ENCODE data around the gene KCNC4. TPM values are rescaled to one million over a fixed set of nuclear protein-coding genes. Genes with fewer than 3 reads are reported as not detected.

Gene KCNC4
- total and polyA plus RNA-seq, 9 donors = 3.2 to 18.0 (median 11.7) TPM

DNA sequence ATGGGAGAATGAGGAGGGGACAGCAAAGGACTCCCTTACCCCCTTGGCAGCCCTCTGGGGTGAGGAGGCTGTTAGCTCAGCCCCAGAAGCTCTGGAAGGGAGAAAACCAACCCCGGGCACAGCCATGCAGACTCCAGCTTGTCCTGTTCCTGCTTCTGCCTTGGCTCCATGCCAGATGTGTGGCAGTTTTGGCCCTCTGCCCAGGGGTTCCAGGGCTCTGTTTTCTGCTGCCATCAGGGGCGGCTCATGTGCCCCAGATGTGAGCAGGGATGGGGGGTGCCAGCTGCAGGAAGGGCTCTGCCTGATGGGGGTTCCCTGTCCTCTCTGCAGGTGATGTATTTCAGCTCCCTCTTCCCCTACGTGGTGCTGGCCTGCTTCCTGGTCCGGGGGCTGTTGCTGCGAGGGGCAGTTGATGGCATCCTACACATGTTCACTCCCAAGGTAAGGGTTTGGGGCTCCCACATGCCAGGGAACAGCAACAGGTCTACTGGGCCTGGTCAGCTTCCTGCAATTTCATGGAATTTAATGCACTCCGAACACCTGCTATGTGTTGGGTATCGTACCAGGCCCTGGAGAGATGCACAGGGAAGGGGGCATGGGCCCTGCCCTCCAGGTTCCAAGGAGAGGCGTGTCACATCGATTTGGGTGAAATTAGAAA lies 33.7 kb upstream of the KCNC4 start:
- H3K4me3 ChIP-seq = no peak overlapping the region
- DNase-seq = no peak
- H3K36me3 ChIP-seq = no peaks in the 10 kb centered on the region
- H3K9me3 ChIP-seq = no peaks in the 10 kb centered on the region
- WGBS, 3 donors = 46 to 47% (median 47%) methylated on average over 9 of the region's 9 CpGs
- no peaks in the 10 kb centered on the region for H3K4me1 ChIP-seq (ENCODE audit: insufficient read depth)
- intact Hi-C loops (cut with DNase I) = no loop called here
- no peak overlapping the region for H3K27ac ChIP-seq
- no peaks in the 10 kb centered on the region for H3K27me3 ChIP-seq
- TF ChIP-seq, protein P1, sequence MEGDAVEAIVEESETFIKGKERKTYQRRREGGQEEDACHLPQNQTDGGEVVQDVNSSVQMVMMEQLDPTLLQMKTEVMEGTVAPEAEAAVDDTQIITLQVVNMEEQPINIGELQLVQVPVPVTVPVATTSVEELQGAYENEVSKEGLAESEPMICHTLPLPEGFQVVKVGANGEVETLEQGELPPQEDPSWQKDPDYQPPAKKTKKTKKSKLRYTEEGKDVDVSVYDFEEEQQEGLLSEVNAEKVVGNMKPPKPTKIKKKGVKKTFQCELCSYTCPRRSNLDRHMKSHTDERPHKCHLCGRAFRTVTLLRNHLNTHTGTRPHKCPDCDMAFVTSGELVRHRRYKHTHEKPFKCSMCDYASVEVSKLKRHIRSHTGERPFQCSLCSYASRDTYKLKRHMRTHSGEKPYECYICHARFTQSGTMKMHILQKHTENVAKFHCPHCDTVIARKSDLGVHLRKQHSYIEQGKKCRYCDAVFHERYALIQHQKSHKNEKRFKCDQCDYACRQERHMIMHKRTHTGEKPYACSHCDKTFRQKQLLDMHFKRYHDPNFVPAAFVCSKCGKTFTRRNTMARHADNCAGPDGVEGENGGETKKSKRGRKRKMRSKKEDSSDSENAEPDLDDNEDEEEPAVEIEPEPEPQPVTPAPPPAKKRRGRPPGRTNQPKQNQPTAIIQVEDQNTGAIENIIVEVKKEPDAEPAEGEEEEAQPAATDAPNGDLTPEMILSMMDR (IDR thresholded peaks at IDR 0.05) = no peak
- TF ChIP-seq POLR2A (IDR thresholded peaks at IDR 0.05) (no peak), EP300 (IDR thresholded peaks at IDR 0.05) (no peak)

DNA sequence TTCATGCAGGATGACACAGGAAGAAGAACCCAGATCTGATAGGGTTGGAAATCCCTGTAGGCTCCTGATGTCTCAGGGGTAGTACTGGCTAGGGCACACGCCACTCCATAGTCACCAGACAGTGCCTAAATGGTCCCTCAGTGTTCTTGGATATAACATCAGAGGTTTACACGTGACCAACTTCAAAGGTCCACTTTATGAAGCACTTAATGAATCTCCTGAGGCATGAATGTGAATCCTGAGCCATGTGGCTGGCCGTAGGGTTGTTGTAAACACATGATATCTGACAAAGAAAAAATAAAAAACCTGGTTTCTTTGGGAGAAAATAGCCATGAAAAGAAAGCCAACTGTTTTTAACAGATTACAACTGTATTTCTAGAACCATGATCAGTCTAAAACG lies 32.3 kb upstream of the KCNC4 start:
- intact Hi-C loops (cut with DNase I) = no loop called here
- TF ChIP-seq POLR2A (IDR thresholded peaks at IDR 0.05) (no peak), EP300 (IDR thresholded peaks at IDR 0.05) (no peak)
- TF ChIP-seq, protein P1 (IDR thresholded peaks at IDR 0.05) = no peak
- H3K9me3 ChIP-seq = no peaks in the 10 kb centered on the region
- H3K4me1 ChIP-seq (ENCODE audit: insufficient read depth) = no peaks in the 10 kb centered on the region
- no peaks in the 10 kb centered on the region for H3K36me3 ChIP-seq
- DNase-seq = no peak
- 46 to 54% (median 47%) methylated on average over 4 of the region's 4 CpGs for WGBS, 3 donors
- H3K27me3 ChIP-seq = no peaks in the 10 kb centered on the region
- H3K27ac ChIP-seq = no peak overlapping the region
- H3K4me3 ChIP-seq = no peak overlapping the region

DNA sequence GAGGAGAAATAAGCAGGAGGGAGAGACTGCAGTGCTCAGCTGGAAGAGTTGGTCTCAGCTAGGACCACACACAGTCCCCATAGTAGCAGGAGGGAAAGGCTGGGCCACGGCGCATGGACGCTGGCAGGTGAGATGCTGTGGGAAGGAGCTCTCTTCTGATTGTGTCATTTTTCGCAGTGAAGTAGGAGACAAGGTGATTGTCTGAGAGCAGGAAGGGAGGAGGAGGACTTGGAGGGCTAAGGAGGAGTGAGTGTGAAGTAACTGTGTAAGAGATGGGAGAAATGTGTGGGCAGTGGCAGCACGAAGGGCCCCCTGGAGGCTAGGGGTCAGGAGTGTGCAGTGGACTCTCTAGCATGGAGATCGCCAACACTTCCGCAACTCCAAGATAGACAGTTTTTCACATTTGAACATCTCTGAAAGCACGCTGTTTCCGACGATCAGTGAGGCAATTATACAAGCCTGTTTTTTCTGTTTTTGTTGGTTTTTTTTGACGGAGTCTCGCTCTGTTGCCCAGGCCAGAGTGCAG lies 26.4 kb upstream of the KCNC4 start:
- Histone ChIP-seq H3K27me3 (no peaks in the 10 kb centered on the region), H3K4me3 (no peak overlapping the region), H3K27ac (no peak overlapping the region), H3K9me3 (no peaks in the 10 kb centered on the region), H3K36me3 (no peaks in the 10 kb centered on the region), H3K4me1 (ENCODE audit: insufficient read depth) (no peaks in the 10 kb centered on the region)
- DNase-seq = no peak
- TF ChIP-seq POLR2A (IDR thresholded peaks at IDR 0.05) = no peak
- TF ChIP-seq EP300 (IDR thresholded peaks at IDR 0.05) = no peak
- TF ChIP-seq, protein P1 (IDR thresholded peaks at IDR 0.05) = no peak
- WGBS, 3 donors = 64 to 75% (median 66%) methylated on average over 12 of the region's 12 CpGs
- intact Hi-C loops (cut with DNase I) = no loop called here

DNA sequence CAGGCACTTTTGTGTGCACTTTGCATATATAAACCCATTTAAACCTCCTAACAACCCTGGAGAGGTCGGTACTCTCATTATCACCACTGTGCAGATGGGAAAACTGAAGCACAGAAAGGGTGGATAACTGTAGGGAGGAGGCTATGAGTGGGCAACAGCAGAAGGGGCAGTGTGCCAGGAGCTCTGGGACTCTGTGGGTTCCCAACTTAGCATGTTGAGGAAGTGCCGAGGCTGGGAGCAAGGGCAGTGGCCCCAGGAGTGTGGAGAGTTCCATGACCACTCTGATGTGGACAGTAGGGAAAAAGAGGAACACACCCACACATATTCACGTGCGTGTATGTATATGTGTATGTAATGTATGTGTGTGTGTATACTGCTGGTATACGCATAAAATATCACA lies 25.7 kb upstream of the KCNC4 start:
- no peaks in the 10 kb centered on the region for H3K4me1 ChIP-seq (ENCODE audit: insufficient read depth)
- H3K27me3 ChIP-seq = no peaks in the 10 kb centered on the region
- WGBS, 3 donors = 57 to 65% (median 62%) methylated on average over 5 of the region's 5 CpGs
- no peaks in the 10 kb centered on the region for H3K36me3 ChIP-seq
- TF ChIP-seq POLR2A (IDR thresholded peaks at IDR 0.05) (no peak), EP300 (IDR thresholded peaks at IDR 0.05) (no peak)
- TF ChIP-seq, protein P1 (IDR thresholded peaks at IDR 0.05) = no peak
- intact Hi-C loops (cut with DNase I) = no loop called here
- no peaks in the 10 kb centered on the region for H3K9me3 ChIP-seq
- H3K27ac ChIP-seq = no peak overlapping the region
- H3K4me3 ChIP-seq = no peak overlapping the region
- DNase-seq = no peak

All from ovary (tissue), 9 donors.